K562 (cell line): ENCODE results near the gene PREP. TPM values are rescaled to one million over a fixed set of nuclear protein-coding genes. Genes with fewer than 3 reads are reported as not detected.

ENCODE experiments used
- ATAC-seq: fragments of 200-7000 bp; cut with Tn5 transposase; 3 replicates; pipeline ENCODE4 v1.9.1; 2020; ENCODE audit warnings: moderate library complexity
- BruUV-seq: library from RNA; stranded (reverse); fragments of 400-500 nt; replicated peaks from 2 replicates; lab custom pipeline; 2021; lab: Mats Ljungman, UMichigan
- CTCF ChIA-PET: fragments of 300-600 bp; formaldehyde crosslinking; extraction: SDS; loops from one replicate; lab custom pipeline; 2021; ENCODE audit warnings: low intra/inter-chr PET ratio; lab: Yijun Ruan, JAX
- POLR2A ChIA-PET: fragments of 300-600, 350-650 bp; sonication (Branson Sonifier 250); formaldehyde crosslinking; extraction: SDS; loops from one replicate; lab custom pipeline; 2021; ENCODE audit warnings: antibody characterized with exemption, inconsistent platforms; lab: Yijun Ruan, JAX
- DNase-seq, 4 experiments: peaks; one replicate each; pipeline versions ENCODE4 v3.0.0 to v3.0.0-alpha.2; 2011 to 2018; ENCODE audit warnings: low spot score in 3 of 4, mixed read lengths in 3 of 4; ENCODE audit errors: extremely low read depth in 1 of 4
- FAIRE-seq: peaks from 2 replicates; lab custom pipeline; 2011; peaks lifted over from hg19 to GRCh38; lab: Jason Lieb, UNC
- H2AFZ ChIP-seq: 2 replicates; pipeline ENCODE4 v1.6.0; 2011; ENCODE audit warnings: low read depth, low read length, control low read depth, inconsistent platforms
- H3K27ac ChIP-seq: fragments of 200-600 bp; 3 replicates; pipeline ENCODE4 v1.8.0; 2011; ENCODE audit warnings: low read depth, mild to moderate bottlenecking, control low read depth, inconsistent platforms, low read length, moderate library complexity, mixed read lengths; ENCODE audit errors: extremely low read depth
- H3K27me3 ChIP-seq, 2 experiments: fragments of 300-600 bp in 1 of 2; 2 replicates in 1 of 2; 3 replicates in 1 of 2; pipeline versions ENCODE4 v1.6.0 to v1.8.0; 2011; ENCODE audit warnings: inconsistent platforms in 2 of 2, low read length in 2 of 2, mild to moderate bottlenecking in 1 of 2, mixed read lengths in 1 of 2, moderate library complexity in 1 of 2; ENCODE audit not compliant: control insufficient read depth in 2 of 2, insufficient read depth in 2 of 2
- H3K36me3 ChIP-seq: fragments of 300-600 bp; 3 replicates; pipeline ENCODE4 v1.8.0; 2011; ENCODE audit warnings: mild to moderate bottlenecking, low read length, inconsistent platforms; ENCODE audit not compliant: control insufficient read depth, insufficient read depth
- H3K4me1 ChIP-seq, 2 experiments: fragments of 200-600 bp in 1 of 2; replicated peaks in 1 of 2; 2 replicates in 1 of 2; 3 replicates in 1 of 2; pipeline versions ENCODE4 v1.5.1 to v1.8.0; 2011; ENCODE audit warnings: inconsistent platforms in 2 of 2, low read length in 2 of 2, mild to moderate bottlenecking in 1 of 2, mixed read lengths in 1 of 2, moderate library complexity in 1 of 2; ENCODE audit not compliant: control insufficient read depth in 2 of 2, insufficient read depth in 2 of 2
- H3K4me2 ChIP-seq: 2 replicates; pipeline ENCODE4 v1.6.1; 2011; ENCODE audit warnings: low read length, control low read depth, inconsistent platforms, mixed read lengths; ENCODE audit not compliant: insufficient read depth
- H3K4me3 ChIP-seq: fragments of 200-600 bp; sonication (generic), shearing (Covaris generic); 2 replicates; pipeline ENCODE4 v1.5.1; 2016; ENCODE audit warnings: control low read depth, inconsistent platforms
- H3K79me2 ChIP-seq: fragments of 200-600 bp; 3 replicates; pipeline ENCODE4 v1.8.0; 2011; ENCODE audit warnings: low read length, inconsistent platforms; ENCODE audit not compliant: control insufficient read depth, insufficient read depth
- H3K9ac ChIP-seq, 2 experiments: 2 replicates each; pipeline versions ENCODE4 v1.6.0 to v1.6.1; 2011; ENCODE audit warnings: low read depth in 2 of 2, low read length in 2 of 2, control low read depth in 1 of 2, inconsistent platforms in 1 of 2, mild to moderate bottlenecking in 1 of 2, mixed read lengths in 1 of 2; ENCODE audit not compliant: insufficient read depth in 1 of 2
- H3K9me1 ChIP-seq: one replicate; pipeline ENCODE4 v1.6.0; 2011; ENCODE audit warnings: inconsistent platforms, mild to moderate bottlenecking, low read length, moderate library complexity; ENCODE audit not compliant: control insufficient read depth, insufficient read depth
- H3K9me3 ChIP-seq: replicated peaks from 2 replicates; pipeline ENCODE4 v1.5.1; 2011; ENCODE audit warnings: low read depth, low read length, inconsistent platforms; ENCODE audit not compliant: control insufficient read depth, insufficient read depth
- H4K20me1 ChIP-seq: replicated peaks from 2 replicates; pipeline ENCODE4 v1.6.1; 2011; ENCODE audit warnings: low read length, inconsistent platforms, mixed read lengths; ENCODE audit not compliant: control insufficient read depth, insufficient read depth
- PHTF2 ChIP-seq: fragments of 250-450 bp; sonication (Bioruptor Pico); IDR thresholded peaks from 2 replicates; pipeline ENCODE4 v1.5.0; 2021; ENCODE audit warnings: mild to moderate bottlenecking
- PRPF4 ChIP-seq: fragments of 200-400 bp; formaldehyde crosslinking; IDR thresholded peaks from one replicate; pipeline ENCODE4 v1.6.1; 2017; ENCODE audit warnings: low read length, low read depth, mild to moderate bottlenecking; ENCODE audit not compliant: insufficient read depth, poor library complexity, severe bottlenecking
- SRSF1 ChIP-seq: fragments of 200-400 bp; formaldehyde crosslinking; IDR thresholded peaks from 2 replicates; pipeline ENCODE4 v1.6.1; 2017; ENCODE audit warnings: mild to moderate bottlenecking, low read depth, low read length, moderate library complexity
- WGBS: fragments of 100-300 bp; shearing (Covaris generic); methylation state at CpG from one replicate; pipeline ENCODE4 v1.1.6; 2016; ENCODE audit warnings: low coverage, mixed read lengths; ENCODE audit not compliant: insufficient coverage; ENCODE audit errors: missing lambda C conversion rate; 5-methylcytosine and 5-hydroxymethylcytosine counted together
- in situ Hi-C: fragments of 300-500 bp; cut with MboI; formaldehyde crosslinking; loops from 4 replicates; pipeline ENCODE4 v1.15.0; 2018; ENCODE audit warnings: inconsistent platforms, mixed read lengths
- intact Hi-C: fragments of 100-400 bp; cut with micrococcal nuclease; formaldehyde crosslinking; loops from 2 replicates; pipeline ENCODE4 v1.14.2; 2022
- polyA plus RNA-seq, 8 experiments: library from polyadenylated mRNA; depleted of rRNA in 4 of 8; stranded (reverse) in 5 of 8; unstranded in 3 of 8; fragments of >200 nt; fragmentation: Nextera tagmentation in 2 of 8; fragmentation: Illumina TruSeq in 1 of 8; extraction: Ambion mirVana in 2 of 8; extraction: Trizol in 1 of 8; gene quantifications; 2 replicates each; pipeline versions ENCODE4 v1.2.1 to v1.2.3, GENCODE V29; 2011 to 2014; ENCODE audit warnings: inconsistent platforms in 1 of 8, missing spikeins in 1 of 8
- total RNA-seq, 7 experiments: library from RNA; depleted of rRNA in 6 of 7; stranded (reverse); fragments of >200 nt in 6 of 7; fragmentation: Illumina TruSeq in 2 of 7; extraction: Trizol in 2 of 7; gene quantifications; 2 replicates each; pipeline versions ENCODE4 v1.2.1 to v1.2.3, GENCODE V29; 2011 to 2021; ENCODE audit warnings: low replicate concordance in 1 of 7
- TF ChIP-seq, protein P1 (sequence below), 2 experiments: fragments of 450-650 bp; conservative IDR thresholded peaks; 2 replicates each; pipeline ENCODE4 v1.6.1; 2017; ENCODE audit warnings: mild to moderate bottlenecking in 2 of 2, moderate library complexity in 2 of 2
- TF ChIP-seq, protein P2 (sequence below): IDR thresholded peaks from 2 replicates; pipeline ENCODE4 v1.6.1; 2012; ENCODE audit warnings: low read depth, low read length, improper control_type of control experiment, borderline replicate concordance

PREP gene
- total and polyA plus RNA-seq, 9 of the 15 experiments (the other 6 are each of a cell fraction or from before 2014, with no cell fraction given) = 14.1 to 60.8 (median 28.3) TPM

DNA sequence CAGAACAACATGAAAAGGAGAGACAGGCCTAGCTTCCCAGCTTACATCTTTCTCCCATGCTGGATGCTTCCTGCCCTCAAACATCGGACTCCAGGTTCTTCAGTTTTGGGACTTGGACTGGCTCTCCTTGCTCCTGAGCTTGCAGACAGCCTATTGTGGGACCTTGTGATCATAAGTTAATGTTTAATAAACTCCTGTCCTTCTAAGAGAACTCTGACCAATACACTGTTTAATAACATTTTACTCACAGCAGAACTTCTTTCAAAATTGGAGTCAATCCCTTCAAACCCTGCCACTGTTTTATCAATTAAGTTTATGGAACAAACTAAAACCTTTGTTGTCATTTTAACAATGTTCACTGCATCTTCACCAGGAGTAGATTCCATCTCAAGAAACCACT lies 111.4 kb downstream of the PREP start:
- no peaks in the 10 kb centered on the region for H4K20me1 ChIP-seq
- ChIA-PET POLR2A (no interaction called here), CTCF (no interaction called here)
- H3K27me3 ChIP-seq = no peaks in the 10 kb centered on the region
- no peaks in the 10 kb centered on the region for H3K9me3 ChIP-seq
- TF ChIP-seq, protein P1, sequence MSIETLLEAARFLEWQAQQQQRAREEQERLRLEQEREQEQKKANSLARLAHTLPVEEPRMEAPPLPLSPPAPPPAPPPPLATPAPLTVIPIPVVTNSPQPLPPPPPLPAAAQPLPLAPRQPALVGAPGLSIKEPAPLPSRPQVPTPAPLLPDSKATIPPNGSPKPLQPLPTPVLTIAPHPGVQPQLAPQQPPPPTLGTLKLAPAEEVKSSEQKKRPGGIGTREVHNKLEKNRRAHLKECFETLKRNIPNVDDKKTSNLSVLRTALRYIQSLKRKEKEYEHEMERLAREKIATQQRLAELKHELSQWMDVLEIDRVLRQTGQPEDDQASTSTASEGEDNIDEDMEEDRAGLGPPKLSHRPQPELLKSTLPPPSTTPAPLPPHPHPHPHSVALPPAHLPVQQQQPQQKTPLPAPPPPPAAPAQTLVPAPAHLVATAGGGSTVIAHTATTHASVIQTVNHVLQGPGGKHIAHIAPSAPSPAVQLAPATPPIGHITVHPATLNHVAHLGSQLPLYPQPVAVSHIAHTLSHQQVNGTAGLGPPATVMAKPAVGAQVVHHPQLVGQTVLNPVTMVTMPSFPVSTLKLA (conservative IDR thresholded peaks at IDR 0.05) = no peak
- TF ChIP-seq PHTF2 (CRISPR knock-in tag) = no peak
- no peak for TF ChIP-seq PRPF4
- TF ChIP-seq SRSF1 = no peak
- TF ChIP-seq, protein P2, sequence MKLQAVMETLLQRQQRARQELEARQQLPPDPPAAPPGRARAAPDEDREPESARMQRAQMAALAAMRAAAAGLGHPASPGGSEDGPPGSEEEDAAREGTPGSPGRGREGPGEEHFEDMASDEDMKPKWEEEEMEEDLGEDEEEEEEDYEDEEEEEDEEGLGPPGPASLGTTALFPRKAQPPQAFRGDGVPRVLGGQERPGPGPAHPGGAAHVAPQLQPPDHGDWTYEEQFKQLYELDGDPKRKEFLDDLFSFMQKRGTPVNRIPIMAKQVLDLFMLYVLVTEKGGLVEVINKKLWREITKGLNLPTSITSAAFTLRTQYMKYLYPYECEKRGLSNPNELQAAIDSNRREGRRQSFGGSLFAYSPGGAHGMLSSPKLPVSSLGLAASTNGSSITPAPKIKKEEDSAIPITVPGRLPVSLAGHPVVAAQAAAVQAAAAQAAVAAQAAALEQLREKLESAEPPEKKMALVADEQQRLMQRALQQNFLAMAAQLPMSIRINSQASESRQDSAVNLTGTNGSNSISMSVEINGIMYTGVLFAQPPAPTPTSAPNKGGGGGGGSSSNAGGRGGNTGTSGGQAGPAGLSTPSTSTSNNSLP = no peak
- H3K9ac ChIP-seq = no peak overlapping the region
- ATAC-seq (no peak), FAIRE-seq (no peak), DNase-seq (no peak)
- no peak overlapping the region for H2AFZ ChIP-seq
- in situ Hi-C loops (no loop called here), intact Hi-C loops (no loop called here)
- no TSS peak for BruUV-seq
- H3K36me3 ChIP-seq = peaks cover 13% of the 10 kb centered on the region
- H3K4me1 ChIP-seq = no peaks in the 10 kb centered on the region
- 82% methylated on average over 1 of the region's 1 CpG for WGBS
- H3K79me2 ChIP-seq = no peaks in the 10 kb centered on the region
- H3K4me2 ChIP-seq = no peak overlapping the region
- H3K4me3 ChIP-seq = no peak overlapping the region
- no peaks in the 10 kb centered on the region for H3K9me1 ChIP-seq
- H3K27ac ChIP-seq = no peak overlapping the region
